CD1c-positive myeloid dendritic cell (primary cell): ENCODE results near the gene CTIF.
"Not testable (repeated sequence)": the region's sequence is repeated elsewhere in the genome, so short reads cannot be mapped to it uniquely, and the experiment has no call there.

Experiments used
- DNase-seq: peaks from one replicate; pipeline ENCODE4 v3.0.0-alpha.2; 2016; ENCODE audit errors: extremely low spot score

Gene CTIF

DNA sequence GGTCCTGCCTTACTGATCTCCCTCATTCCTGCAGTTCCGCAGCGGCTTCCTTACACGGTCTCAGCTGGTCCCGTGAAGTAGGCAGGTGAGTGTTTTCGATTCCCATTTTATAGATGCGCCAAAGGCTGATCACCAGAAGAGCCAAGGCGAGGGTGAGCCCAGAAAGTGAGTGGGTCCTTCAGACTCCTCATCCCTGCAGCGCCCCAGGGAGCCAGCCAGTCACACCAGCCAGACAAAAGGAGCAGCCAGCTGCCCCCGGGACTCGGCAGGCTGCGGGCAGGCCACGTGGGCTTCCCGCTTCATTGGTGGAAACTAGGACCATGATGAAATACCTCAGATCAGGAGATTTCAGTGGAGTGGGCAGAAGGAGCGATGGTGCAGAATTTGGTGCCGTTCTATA, 326.0 kb downstream of the CTIF start:
- DNase-seq: no peak

DNA sequence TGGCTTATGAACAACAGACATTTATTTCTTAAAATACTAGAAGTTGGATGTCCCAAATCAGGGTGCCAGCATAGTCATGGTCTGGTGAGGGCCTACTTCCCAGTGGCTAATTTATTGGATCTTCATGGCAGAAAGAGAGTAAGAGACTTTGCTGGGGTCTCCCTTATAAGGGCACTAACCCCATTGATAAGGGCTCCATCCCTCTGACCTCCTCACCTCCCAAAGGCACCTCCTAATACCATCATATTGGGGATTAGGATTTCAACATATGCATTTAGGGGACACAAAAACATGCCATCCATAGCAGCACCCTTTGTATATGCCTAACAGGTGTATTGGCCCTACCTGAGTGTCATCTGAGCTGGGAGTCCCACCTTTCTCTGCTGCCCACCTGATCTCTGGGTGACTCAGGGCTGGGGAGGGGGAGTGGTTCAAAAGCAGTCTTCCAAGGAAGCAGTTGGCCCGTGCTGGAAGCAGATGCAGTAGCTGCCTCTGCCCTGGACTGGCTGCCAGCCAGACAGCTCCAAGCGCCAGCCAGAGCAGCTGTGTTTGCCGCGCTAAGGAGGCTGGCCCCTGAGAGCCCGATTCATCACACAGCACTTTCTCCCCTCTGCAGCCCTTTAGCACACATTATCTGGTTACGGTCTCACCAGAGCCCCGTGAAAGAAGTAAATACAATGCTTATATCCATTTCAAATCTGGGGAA, 327.4 kb downstream of the CTIF start:
- no peak for DNase-seq

GRCh38 chr18:48866856-48867255, 328.0 kb downstream of the CTIF start:
- DNase-seq: no peak

- no peak for DNase-seq
Measured at GRCh38 chr18:48867978-48868377, 329.1 kb downstream of the CTIF start.

DNA sequence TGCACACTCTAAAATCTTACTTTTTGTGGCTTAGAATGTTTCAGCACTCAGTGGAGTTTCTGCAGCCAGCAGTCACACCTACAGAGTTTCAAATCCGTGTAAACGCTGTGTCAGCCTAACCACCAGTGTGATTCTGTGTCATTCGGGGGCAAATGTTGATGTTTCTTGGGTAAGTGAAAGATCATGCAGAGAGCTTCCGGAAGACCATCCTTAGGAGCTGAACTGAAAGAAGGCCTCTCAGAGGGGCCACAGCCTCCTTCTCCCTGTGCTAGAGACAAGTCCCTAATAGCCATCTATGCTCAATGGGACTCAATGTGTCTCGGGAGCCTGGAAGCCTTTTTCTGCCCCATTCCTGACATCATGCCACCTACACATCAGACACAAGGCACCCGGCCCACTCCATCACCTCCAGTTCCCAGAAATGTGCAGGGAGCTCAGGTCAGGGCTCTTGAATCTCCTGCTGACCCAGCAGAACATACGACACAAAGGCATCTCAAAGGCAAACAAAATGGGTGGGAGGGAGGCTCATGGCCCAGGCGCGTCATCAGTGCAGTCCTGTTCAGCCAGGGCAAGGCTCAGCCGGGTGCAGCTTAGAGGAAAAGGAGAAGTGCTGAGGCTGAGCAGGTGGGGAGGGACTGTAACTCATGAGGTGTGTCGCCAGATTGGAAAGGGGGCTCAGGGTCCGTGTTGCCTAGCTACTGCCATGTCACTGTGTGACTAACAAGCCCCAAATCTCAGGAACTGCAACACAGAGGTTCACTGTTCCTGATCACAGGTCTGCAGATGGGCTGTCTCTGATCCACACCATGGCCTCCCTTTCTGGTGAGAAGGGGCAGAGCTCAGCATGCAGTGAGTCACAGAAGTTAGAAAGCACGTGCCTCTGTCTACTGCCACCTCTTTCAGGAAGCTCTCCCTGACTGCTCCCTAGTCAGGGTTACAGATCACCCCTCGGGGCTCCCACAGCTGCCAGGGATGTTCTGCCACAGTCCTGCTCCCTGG, 329.9 kb downstream of the CTIF start:
- peak; percentile 96 for DNase-seq

- no peak for DNase-seq
Measured at GRCh38 chr18:48869591-48869990, 330.8 kb downstream of the CTIF start.

DNA sequence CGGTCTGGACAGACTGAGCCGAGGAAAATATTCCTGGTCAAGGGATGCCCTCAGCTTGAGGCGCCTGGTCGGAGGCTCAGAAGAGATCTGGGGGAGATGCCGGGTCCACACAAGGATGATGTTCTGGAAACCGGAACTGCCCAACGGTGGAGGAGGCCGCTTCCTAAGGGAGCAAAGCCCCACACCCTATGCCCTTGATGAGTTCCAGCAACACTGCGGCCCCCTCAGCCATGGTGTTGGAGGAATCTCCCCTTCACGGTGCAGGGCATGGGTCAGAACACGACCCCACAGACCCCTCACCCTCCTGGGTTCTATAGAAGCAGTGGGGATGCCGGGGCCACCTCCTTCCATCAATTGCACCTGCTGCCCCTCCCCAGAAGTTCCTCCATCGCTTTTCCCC, 332.1 kb downstream of the CTIF start:
- DNase-seq: not testable (repeated sequence)

DNA sequence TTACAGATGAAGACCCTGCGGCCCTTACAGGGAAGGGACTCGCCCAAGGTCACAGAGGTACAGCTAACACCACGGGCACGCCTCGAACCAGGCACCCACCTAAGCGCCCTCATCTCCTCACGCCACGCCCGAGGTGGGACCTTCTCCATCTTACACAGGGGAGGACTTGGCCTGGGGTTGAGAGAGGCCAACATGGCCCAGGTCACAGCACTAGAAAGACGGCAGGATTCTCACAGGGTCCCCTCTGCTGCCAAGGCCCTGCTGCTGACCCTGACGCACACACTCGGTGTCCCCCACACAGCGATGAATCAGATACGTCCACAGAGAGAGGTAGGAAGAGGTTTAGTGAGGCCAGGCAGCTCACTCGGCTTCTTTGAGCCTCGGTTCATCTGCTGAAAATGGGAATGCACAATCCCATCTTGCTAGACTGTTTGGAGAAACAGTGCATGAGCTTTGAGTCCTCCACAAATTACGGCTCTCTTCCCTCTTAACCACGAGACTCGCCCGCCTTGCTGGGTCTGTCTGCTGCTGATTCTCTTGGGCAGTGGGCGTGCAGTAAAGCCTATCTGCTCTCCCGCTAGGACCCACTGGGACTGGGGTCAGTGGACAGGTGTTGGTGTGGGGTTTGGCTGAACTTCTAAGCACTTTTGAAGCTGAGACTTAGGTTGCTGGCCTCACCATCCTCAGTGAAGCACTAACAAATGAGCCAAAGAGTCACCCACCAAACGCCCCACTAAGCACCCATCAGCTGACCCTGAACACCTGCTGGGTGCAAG, 332.7 kb downstream of the CTIF start:
- no peak for DNase-seq

GRCh38 chr18:48872234-48873145, 333.7 kb downstream of the CTIF start:
- peak; percentile 61 for DNase-seq

DNA sequence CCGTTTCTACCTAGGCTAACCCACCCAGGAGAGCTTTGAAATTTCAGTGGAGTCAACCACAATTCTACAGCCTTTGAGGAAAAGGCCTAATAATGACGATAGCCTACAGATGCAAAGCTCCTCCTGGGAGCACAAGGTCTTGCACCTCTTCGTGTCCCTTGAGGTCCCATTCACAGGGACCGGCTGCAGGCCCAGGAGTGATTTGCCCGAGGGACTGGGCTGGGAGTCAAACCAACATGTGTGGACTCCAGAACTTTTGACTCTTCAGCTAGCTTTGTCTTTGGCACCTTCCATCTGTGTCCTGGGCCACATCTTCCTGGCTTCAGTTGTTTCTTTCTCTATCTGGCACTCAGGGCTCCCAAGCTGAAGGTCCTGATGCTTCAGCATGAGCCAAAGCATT, 335.4 kb downstream of the CTIF start:
- DNase-seq: no peak

- no peak for DNase-seq
Measured at GRCh38 chr18:48874701-48875162, 335.9 kb downstream of the CTIF start.

DNA sequence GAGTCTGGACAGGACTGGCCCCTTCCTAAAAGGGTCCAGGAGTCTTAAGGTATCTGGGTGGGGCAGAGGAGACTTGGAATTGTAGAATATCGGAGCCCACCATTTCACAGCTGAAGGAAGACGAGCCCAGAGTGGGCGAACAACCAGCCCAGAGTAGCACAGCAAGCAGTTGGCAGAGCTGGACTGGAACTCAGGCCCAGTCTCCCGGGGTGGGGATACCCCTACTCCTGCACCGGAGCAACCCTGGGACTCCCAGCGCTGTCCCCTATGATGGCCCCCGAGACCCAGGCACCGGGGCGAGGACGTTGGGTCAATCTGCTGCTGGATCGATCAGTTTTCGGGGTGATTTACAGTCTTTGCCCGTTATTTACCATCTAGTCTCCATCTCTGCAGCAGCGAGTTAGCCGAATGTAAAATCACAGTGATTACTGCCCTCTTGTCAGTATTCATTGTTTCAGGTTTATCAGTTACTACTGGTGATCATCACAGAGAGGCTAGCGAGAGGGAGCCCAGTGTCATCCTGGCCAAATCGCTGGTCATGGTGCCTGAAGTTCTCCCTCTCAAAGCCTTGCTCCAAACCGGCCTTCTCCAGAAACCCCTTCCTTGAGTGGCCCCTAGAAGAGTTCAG, 336.6 kb downstream of the CTIF start:
- no peak for DNase-seq

- DNase-seq: peak; percentile 58
Measured at GRCh38 chr18:48875942-48876511, 337.2 kb downstream of the CTIF start.

DNA sequence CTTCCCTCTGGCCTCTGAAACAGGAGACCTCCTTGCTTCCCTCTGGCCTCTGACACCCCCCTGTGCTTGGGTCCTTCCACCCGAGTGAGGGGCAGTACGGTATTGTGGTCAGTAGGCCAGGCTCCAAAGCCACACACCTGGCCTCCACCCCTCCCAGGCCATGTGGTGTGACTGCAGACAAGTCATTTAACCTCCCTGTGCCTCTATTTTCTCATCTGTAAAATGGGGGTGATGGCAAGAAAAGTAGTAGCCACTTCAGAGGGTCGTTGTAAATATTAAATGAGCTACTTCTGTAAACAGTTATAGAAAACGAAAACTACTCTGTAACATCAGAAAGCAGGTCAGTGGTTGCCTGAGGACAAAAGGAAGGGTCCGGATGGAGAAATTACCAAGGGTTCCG, 337.8 kb downstream of the CTIF start:
- no peak for DNase-seq

GRCh38 chr18:48877941-48878340, 339.1 kb downstream of the CTIF start:
- no peak for DNase-seq

- DNase-seq: peak; percentile 49
Measured at GRCh38 chr18:48878471-48878870, 339.6 kb downstream of the CTIF start.

GRCh38 chr18:48879008-48879431, 340.2 kb downstream of the CTIF start:
- DNase-seq: no peak

GRCh38 chr18:48880931-48881330, 342.1 kb downstream of the CTIF start:
- DNase-seq: no peak

DNA sequence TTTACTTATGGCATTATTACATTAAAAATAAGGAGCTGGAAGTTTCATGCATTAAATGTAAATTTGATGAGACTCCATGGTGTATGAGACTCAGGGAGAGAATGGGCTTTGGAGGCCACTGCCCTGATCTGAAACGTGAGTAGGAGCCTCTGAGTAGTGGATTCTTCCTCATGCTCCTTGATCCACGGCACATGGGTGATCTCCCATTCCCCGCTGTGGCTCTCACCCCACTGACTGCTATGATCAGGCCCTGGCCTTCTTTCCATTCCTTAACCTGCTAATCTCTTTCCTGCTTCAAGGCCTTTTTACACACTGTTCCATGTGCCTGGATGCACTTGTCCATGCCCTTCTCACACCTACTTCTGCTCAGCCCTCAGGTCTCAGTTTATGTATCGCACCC, 343.5 kb downstream of the CTIF start:
- DNase-seq: no peak

- DNase-seq: peak; percentile 48
Measured at GRCh38 chr18:48884306-48884705, 345.5 kb downstream of the CTIF start.
